HepG2 (cell line): ENCODE results near the gene HEY2. TPM values are rescaled to one million over a fixed set of nuclear protein-coding genes. Genes with fewer than 3 reads are reported as not detected.
A peak's percentile ranks its signal among the peaks of the same experiment; 100 is the strongest.

Experiments used
- ASH2L ChIP-seq: fragments of 300-600, 200-600 bp; sonication (generic); IDR thresholded peaks from 2 replicates; pipeline ENCODE4 v1.7.0; 2017; ENCODE audit warnings: low read depth, mild to moderate bottlenecking, moderate library complexity, mixed read lengths, low read length; ENCODE audit not compliant: insufficient read length
- POLR2A ChIP-seq, 2 experiments: IDR thresholded peaks; 2 replicates each; pipeline ENCODE4 v1.6.1; 2011; ENCODE audit warnings: low read depth in 2 of 2, low read length in 2 of 2, mild to moderate bottlenecking in 1 of 2, moderate library complexity in 1 of 2; ENCODE audit not compliant: insufficient read depth in 1 of 2
- SALL2 ChIP-seq: sonication (generic); formaldehyde crosslinking; IDR thresholded peaks from 2 replicates; pipeline ENCODE4 v1.8.1; 2023; ENCODE audit warnings: mild to moderate bottlenecking, missing genetic modification reagents, inconsistent platforms
- SOX13 ChIP-seq, 3 experiments: fragments of 450-650 bp in 1 of 3; sonication (generic) in 1 of 3; formaldehyde crosslinking in 1 of 3; IDR thresholded peaks in 2 of 3; conservative IDR thresholded peaks in 1 of 3; 2 replicates each; pipeline versions ENCODE4 v1.5.0 to v1.6.1; 2016 to 2020; ENCODE audit warnings: antibody characterized with exemption in 1 of 3, mild to moderate bottlenecking in 1 of 3, missing compliant biosample characterization in 1 of 3, missing genetic modification reagents in 1 of 3, moderate library complexity in 1 of 3
- ZNF441 ChIP-seq: sonication (generic); formaldehyde crosslinking; IDR thresholded peaks from 2 replicates; pipeline ENCODE4 v1.7.0; 2021; ENCODE audit warnings: missing genetic modification reagents, borderline replicate concordance
- ZNF841 ChIP-seq: sonication (generic); formaldehyde crosslinking; IDR thresholded peaks from 2 replicates; pipeline ENCODE4 v1.8.1; 2023; ENCODE audit warnings: missing genetic modification reagents, borderline replicate concordance
- polyA plus RNA-seq, 8 experiments: library from polyadenylated mRNA; depleted of rRNA in 3 of 8; stranded (reverse) in 7 of 8; unstranded in 1 of 8; fragments of >200 nt; fragmentation: Illumina TruSeq in 4 of 8; extraction: Trizol in 4 of 8; gene quantifications; 2 replicates each; pipeline versions ENCODE4 v1.2.1 to v1.2.3, GENCODE V29; 2011 to 2016; ENCODE audit warnings: low read depth in 4 of 8, missing spikeins in 1 of 8, mixed read lengths in 1 of 8; ENCODE audit not compliant: insufficient read depth in 1 of 8
- total RNA-seq, 5 experiments: library from RNA; depleted of rRNA; stranded (reverse); fragments of >200 nt; fragmentation: Illumina TruSeq; extraction: Trizol; gene quantifications; 2 replicates each; pipeline ENCODE4 v1.2.3, GENCODE V29; 2016; ENCODE audit warnings: low read depth in 1 of 5
- TF ChIP-seq, protein P1 (sequence below): sonication (generic); formaldehyde crosslinking; IDR thresholded peaks from 2 replicates; pipeline ENCODE4 v1.4.0; 2020; ENCODE audit warnings: missing genetic modification reagents, borderline replicate concordance
- TF ChIP-seq, protein P2 (sequence below): sonication (generic); formaldehyde crosslinking; IDR thresholded peaks from 2 replicates; pipeline ENCODE4 v1.8.0; 2022; ENCODE audit warnings: low read depth, missing genetic modification reagents
- TF ChIP-seq, protein P3 (sequence below): IDR thresholded peaks from 2 replicates; pipeline ENCODE4 v1.6.1; 2016; ENCODE audit warnings: low read depth, missing genetic modification reagents, missing compliant biosample characterization
- TF ChIP-seq, protein P4 (sequence below): sonication (generic); formaldehyde crosslinking; IDR thresholded peaks from 2 replicates; pipeline ENCODE4 v1.4.0; 2020; ENCODE audit warnings: missing genetic modification reagents, borderline replicate concordance
- TF ChIP-seq, protein P5 (sequence below): sonication (generic); formaldehyde crosslinking; IDR thresholded peaks from 2 replicates; pipeline ENCODE4 v1.5.0; 2020; ENCODE audit warnings: mild to moderate bottlenecking, missing genetic modification reagents, borderline replicate concordance

The HEY2 gene
- total and polyA plus RNA-seq, 2 of the 13 experiments (the other 11 are each of a cell fraction or from before 2014, with no cell fraction given) = 0.04 TPM

DNA sequence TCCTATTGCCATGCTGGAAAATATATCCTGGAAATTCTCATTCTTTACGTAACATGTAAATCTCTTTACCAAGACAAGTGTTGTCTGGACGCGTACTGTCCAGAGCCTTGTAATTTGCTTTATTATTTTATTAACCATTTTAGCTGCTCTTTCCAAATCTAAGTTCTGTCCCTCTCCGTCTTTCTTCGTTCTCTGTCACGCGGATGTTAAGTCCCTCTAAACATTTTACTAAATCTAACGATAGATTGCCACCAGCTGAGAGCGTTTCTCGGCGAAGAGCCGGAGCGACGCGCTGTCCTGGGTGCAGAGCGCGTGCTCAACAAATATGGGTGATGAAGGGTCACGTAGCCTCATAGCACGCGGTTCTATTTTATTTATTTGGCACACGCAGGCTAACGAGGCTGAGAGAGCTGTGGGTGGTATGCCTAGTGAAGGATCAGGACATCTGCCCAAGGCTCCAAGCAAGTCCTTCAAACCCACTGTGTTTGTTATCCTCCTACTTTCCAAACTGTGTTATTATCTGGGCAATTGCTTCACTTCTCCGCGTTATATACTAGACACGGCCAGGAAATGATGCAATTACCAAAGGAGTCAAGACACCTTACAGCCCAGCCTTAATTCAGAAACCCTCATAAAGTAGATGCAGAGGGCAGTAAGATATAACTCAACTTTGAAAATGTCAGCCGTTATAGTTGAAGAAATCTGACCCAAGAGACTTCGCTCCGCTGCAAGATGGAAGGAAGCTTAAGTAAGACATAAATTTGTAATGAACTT lies 31.3 kb downstream of the HEY2 start (continued):
- TF ChIP-seq ASH2L = peak; percentile 100
- TF ChIP-seq, protein P1, sequence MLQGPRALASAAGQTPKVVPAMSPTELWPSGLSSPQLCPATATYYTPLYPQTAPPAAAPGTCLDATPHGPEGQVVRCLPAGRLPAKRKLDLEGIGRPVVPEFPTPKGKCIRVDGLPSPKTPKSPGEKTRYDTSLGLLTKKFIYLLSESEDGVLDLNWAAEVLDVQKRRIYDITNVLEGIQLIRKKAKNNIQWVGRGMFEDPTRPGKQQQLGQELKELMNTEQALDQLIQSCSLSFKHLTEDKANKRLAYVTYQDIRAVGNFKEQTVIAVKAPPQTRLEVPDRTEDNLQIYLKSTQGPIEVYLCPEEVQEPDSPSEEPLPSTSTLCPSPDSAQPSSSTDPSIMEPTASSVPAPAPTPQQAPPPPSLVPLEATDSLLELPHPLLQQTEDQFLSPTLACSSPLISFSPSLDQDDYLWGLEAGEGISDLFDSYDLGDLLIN = no peak
- TF ChIP-seq POLR2A (IDR thresholded peaks at IDR 0.05; ENCODE audit: insufficient read depth in 1 of 2, low read depth in 2 of 2, low read length in 2 of 2) = peak; percentile 75 to 80
- no peak for TF ChIP-seq SOX13 (IDR thresholded peaks at IDR 0.05)
- 0 out of 4 replicates have a peak, but pooled peaks of 1 of the 2 experiments have one; percentile 20 for TF ChIP-seq SOX13 (CRISPR knock-in tag; conservative IDR thresholded peaks at IDR 0.05 in 1 of 2, IDR thresholded peaks at IDR 0.05 in 1 of 2)
- TF ChIP-seq, protein P2, sequence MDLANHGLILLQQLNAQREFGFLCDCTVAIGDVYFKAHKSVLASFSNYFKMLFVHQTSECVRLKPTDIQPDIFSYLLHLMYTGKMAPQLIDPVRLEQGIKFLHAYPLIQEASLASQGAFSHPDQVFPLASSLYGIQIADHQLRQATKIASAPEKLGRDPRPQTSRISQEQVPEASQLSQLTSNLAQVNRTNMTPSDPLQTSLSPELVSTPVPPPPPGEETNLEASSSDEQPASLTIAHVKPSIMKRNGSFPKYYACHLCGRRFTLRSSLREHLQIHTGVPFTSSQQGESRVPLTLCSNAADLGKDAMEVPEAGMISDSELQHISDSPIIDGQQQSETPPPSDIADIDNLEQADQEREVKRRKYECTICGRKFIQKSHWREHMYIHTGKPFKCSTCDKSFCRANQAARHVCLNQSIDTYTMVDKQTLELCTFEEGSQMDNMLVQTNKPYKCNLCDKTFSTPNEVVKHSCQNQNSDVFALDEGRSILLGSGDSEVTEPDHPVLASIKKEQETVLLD (CRISPR knock-in tag) = no peak
- TF ChIP-seq, protein P3, sequence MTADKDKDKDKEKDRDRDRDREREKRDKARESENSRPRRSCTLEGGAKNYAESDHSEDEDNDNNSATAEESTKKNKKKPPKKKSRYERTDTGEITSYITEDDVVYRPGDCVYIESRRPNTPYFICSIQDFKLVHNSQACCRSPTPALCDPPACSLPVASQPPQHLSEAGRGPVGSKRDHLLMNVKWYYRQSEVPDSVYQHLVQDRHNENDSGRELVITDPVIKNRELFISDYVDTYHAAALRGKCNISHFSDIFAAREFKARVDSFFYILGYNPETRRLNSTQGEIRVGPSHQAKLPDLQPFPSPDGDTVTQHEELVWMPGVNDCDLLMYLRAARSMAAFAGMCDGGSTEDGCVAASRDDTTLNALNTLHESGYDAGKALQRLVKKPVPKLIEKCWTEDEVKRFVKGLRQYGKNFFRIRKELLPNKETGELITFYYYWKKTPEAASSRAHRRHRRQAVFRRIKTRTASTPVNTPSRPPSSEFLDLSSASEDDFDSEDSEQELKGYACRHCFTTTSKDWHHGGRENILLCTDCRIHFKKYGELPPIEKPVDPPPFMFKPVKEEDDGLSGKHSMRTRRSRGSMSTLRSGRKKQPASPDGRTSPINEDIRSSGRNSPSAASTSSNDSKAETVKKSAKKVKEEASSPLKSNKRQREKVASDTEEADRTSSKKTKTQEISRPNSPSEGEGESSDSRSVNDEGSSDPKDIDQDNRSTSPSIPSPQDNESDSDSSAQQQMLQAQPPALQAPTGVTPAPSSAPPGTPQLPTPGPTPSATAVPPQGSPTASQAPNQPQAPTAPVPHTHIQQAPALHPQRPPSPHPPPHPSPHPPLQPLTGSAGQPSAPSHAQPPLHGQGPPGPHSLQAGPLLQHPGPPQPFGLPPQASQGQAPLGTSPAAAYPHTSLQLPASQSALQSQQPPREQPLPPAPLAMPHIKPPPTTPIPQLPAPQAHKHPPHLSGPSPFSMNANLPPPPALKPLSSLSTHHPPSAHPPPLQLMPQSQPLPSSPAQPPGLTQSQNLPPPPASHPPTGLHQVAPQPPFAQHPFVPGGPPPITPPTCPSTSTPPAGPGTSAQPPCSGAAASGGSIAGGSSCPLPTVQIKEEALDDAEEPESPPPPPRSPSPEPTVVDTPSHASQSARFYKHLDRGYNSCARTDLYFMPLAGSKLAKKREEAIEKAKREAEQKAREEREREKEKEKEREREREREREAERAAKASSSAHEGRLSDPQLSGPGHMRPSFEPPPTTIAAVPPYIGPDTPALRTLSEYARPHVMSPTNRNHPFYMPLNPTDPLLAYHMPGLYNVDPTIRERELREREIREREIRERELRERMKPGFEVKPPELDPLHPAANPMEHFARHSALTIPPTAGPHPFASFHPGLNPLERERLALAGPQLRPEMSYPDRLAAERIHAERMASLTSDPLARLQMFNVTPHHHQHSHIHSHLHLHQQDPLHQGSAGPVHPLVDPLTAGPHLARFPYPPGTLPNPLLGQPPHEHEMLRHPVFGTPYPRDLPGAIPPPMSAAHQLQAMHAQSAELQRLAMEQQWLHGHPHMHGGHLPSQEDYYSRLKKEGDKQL (CRISPR knock-in tag) = no peak
- no peak for TF ChIP-seq ZNF841
- peak; percentile 36; the same call in 1 of the 2 replicates for TF ChIP-seq SALL2 (CRISPR knock-in tag)
- peak; percentile 79 for TF ChIP-seq ZNF441 (CRISPR knock-in tag)
- TF ChIP-seq, protein P4, sequence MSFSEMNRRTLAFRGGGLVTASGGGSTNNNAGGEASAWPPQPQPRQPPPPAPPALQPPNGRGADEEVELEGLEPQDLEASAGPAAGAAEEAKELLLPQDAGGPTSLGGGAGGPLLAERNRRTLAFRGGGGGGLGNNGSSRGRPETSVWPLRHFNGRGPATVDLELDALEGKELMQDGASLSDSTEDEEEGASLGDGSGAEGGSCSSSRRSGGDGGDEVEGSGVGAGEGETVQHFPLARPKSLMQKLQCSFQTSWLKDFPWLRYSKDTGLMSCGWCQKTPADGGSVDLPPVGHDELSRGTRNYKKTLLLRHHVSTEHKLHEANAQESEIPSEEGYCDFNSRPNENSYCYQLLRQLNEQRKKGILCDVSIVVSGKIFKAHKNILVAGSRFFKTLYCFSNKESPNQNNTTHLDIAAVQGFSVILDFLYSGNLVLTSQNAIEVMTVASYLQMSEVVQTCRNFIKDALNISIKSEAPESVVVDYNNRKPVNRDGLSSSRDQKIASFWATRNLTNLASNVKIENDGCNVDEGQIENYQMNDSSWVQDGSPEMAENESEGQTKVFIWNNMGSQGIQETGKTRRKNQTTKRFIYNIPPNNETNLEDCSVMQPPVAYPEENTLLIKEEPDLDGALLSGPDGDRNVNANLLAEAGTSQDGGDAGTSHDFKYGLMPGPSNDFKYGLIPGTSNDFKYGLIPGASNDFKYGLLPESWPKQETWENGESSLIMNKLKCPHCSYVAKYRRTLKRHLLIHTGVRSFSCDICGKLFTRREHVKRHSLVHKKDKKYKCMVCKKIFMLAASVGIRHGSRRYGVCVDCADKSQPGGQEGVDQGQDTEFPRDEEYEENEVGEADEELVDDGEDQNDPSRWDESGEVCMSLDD (CRISPR knock-in tag) = no peak
- TF ChIP-seq, protein P5, sequence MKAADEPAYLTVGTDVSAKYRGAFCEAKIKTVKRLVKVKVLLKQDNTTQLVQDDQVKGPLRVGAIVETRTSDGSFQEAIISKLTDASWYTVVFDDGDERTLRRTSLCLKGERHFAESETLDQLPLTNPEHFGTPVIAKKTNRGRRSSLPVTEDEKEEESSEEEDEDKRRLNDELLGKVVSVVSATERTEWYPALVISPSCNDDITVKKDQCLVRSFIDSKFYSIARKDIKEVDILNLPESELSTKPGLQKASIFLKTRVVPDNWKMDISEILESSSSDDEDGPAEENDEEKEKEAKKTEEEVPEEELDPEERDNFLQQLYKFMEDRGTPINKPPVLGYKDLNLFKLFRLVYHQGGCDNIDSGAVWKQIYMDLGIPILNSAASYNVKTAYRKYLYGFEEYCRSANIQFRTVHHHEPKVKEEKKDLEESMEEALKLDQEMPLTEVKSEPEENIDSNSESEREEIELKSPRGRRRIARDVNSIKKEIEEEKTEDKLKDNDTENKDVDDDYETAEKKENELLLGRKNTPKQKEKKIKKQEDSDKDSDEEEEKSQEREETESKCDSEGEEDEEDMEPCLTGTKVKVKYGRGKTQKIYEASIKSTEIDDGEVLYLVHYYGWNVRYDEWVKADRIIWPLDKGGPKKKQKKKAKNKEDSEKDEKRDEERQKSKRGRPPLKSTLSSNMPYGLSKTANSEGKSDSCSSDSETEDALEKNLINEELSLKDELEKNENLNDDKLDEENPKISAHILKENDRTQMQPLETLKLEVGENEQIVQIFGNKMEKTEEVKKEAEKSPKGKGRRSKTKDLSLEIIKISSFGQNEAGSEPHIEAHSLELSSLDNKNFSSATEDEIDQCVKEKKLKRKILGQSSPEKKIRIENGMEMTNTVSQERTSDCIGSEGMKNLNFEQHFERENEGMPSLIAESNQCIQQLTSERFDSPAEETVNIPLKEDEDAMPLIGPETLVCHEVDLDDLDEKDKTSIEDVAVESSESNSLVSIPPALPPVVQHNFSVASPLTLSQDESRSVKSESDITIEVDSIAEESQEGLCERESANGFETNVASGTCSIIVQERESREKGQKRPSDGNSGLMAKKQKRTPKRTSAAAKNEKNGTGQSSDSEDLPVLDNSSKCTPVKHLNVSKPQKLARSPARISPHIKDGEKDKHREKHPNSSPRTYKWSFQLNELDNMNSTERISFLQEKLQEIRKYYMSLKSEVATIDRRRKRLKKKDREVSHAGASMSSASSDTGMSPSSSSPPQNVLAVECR (CRISPR knock-in tag) = peak; percentile 85
